ENCODE measurements around the gene KSR1.
"Not testable (repeated sequence)": the region's sequence is repeated elsewhere in the genome, so short reads cannot be mapped to it uniquely, and the experiment has no call there.

The KSR1 gene

GRCh38 chr17:27455914-27456680, at the start of gene KSR1:
KSR1 (plus strand) TSS chr17:27456448; CDS start chr17:27456644, 196 bp downstream.
- peak; percentile 71 for DNase-seq

GRCh38 chr17:27407916-27408864, 48.1 kb upstream of the KSR1 start:
- DNase-seq = no peak

- no peak for DNase-seq
These were observed 47.4 kb upstream of the KSR1 start for GRCh38 chr17:27408891-27409290.

- DNase-seq = not testable (repeated sequence)
These were observed 44.1 kb upstream of the KSR1 start for GRCh38 chr17:27412158-27412557.

- DNase-seq = no peak
These were observed 42.9 kb upstream of the KSR1 start for GRCh38 chr17:27413315-27413714.

GRCh38 chr17:27413792-27414191, 42.5 kb upstream of the KSR1 start:
- no peak for DNase-seq

GRCh38 chr17:27414271-27414670, 42.0 kb upstream of the KSR1 start:
- DNase-seq = no peak

GRCh38 chr17:27414694-27415093, 41.6 kb upstream of the KSR1 start:
- no peak for DNase-seq

- DNase-seq = no peak
These were observed 41.0 kb upstream of the KSR1 start for GRCh38 chr17:27415120-27415795.

GRCh38 chr17:27417596-27418365, 38.5 kb upstream of the KSR1 start:
- DNase-seq = no peak

GRCh38 chr17:27418366-27418615, 38.0 kb upstream of the KSR1 start:
- no peak for DNase-seq

GRCh38 chr17:27419156-27419555, 37.1 kb upstream of the KSR1 start:
- no peak for DNase-seq

- no peak for DNase-seq
These were observed 35.9 kb upstream of the KSR1 start for GRCh38 chr17:27420211-27420950.

- no peak for DNase-seq
These were observed 35.1 kb upstream of the KSR1 start for GRCh38 chr17:27421111-27421510.

- not testable (repeated sequence) for DNase-seq
These were observed 34.6 kb upstream of the KSR1 start for GRCh38 chr17:27421626-27422025.

- DNase-seq = no peak
These were observed 33.6 kb upstream of the KSR1 start for GRCh38 chr17:27422601-27423000.

GRCh38 chr17:27423651-27424050, 32.6 kb upstream of the KSR1 start:
- no peak for DNase-seq

GRCh38 chr17:27424516-27424915, 31.7 kb upstream of the KSR1 start:
- DNase-seq = no peak

GRCh38 chr17:27424941-27425340, 31.3 kb upstream of the KSR1 start:
- DNase-seq = no peak

GRCh38 chr17:27425571-27425970, 30.7 kb upstream of the KSR1 start:
- DNase-seq = not testable (repeated sequence)

GRCh38 chr17:27425991-27426390, 30.3 kb upstream of the KSR1 start:
- no peak for DNase-seq

GRCh38 chr17:27426471-27426870, 29.8 kb upstream of the KSR1 start:
- DNase-seq = not testable (repeated sequence)

All from activated CD4-positive, alpha-beta T cell treated with anti-CD3 and anti-CD28 coated beads for 1 hour (primary cell).